ENCODE data around the gene ANKRD60.

GRCh38 chr20:58222446-58222845 is 6.0 kb downstream of the ANKRD60 start:
- TF ChIP-seq CTCF (IDR thresholded peaks at IDR 0.05; ENCODE audit: poor library complexity) = no peak
- TF ChIP-seq EZH2phosphoT487 (IDR thresholded peaks at IDR 0.05; ENCODE audit: low read depth, severe bottlenecking, unreplicated experiment) = no peak
